GM19328 (cell line): Measurements from ENCODE around the gene MIPOL1.
"Not testable (repeated sequence)": the region's sequence is repeated elsewhere in the genome, so short reads cannot be mapped to it uniquely, and the experiment has no call there.

Experiments used
- ATAC-seq: cut with Tn5 transposase; IDR thresholded peaks from one replicate; pipeline ENCODE4 v1.9.1; 2021; ENCODE audit warnings: mild to moderate bottlenecking, moderate library complexity; ENCODE audit not compliant: unreplicated experiment

Gene MIPOL1

GRCh38 chr14:37197421-37198272 lies at the start of gene MIPOL1:
MIPOL1 (plus strand) TSS chr14:37197937; CDS start chr14:37247889, 49,952 bp downstream.
- no peak for ATAC-seq

GRCh38 chr14:37150414-37150813 lies 47.3 kb upstream of the MIPOL1 start:
- ATAC-seq = no peak

- ATAC-seq = no peak
Observed at GRCh38 chr14:37153005-37153404, 44.7 kb upstream of the MIPOL1 start.

GRCh38 chr14:37153483-37153882 lies 44.3 kb upstream of the MIPOL1 start:
- no peak for ATAC-seq

GRCh38 chr14:37157987-37158386 lies 39.8 kb upstream of the MIPOL1 start:
- ATAC-seq = no peak

GRCh38 chr14:37162307-37162706 lies 35.4 kb upstream of the MIPOL1 start:
- not testable (repeated sequence) for ATAC-seq

- no peak for ATAC-seq
Observed at GRCh38 chr14:37165794-37166193, 31.9 kb upstream of the MIPOL1 start.

GRCh38 chr14:37167151-37168047 lies 30.3 kb upstream of the MIPOL1 start:
- ATAC-seq = no peak

- ATAC-seq = no peak
Observed at GRCh38 chr14:37168721-37169120, 29.0 kb upstream of the MIPOL1 start.

- no peak for ATAC-seq
Observed at GRCh38 chr14:37170237-37170636, 27.5 kb upstream of the MIPOL1 start.

GRCh38 chr14:37170993-37171392 lies 26.7 kb upstream of the MIPOL1 start:
- ATAC-seq = no peak

- ATAC-seq = no peak
Observed at GRCh38 chr14:37171678-37172023, 26.1 kb upstream of the MIPOL1 start.

- ATAC-seq = no peak
Observed at GRCh38 chr14:37172024-37172869, 25.5 kb upstream of the MIPOL1 start, which contains the start of gene SLC25A21. SLC25A21 (minus strand) TSS chr14:37172606.

GRCh38 chr14:37172936-37173614 lies 24.7 kb upstream of the MIPOL1 start:
- no peak for ATAC-seq

- ATAC-seq = no peak
Observed at GRCh38 chr14:37179896-37180502, 17.7 kb upstream of the MIPOL1 start.

- not testable (repeated sequence) for ATAC-seq
Observed at GRCh38 chr14:37180886-37181285, 16.9 kb upstream of the MIPOL1 start.

- ATAC-seq = no peak
Observed at GRCh38 chr14:37181441-37181840, 16.3 kb upstream of the MIPOL1 start.

- ATAC-seq = not testable (repeated sequence)
Observed at GRCh38 chr14:37184520-37184919, 13.2 kb upstream of the MIPOL1 start.

GRCh38 chr14:37185670-37186069 lies 12.1 kb upstream of the MIPOL1 start:
- ATAC-seq = no peak

GRCh38 chr14:37186865-37187264 lies 10.9 kb upstream of the MIPOL1 start:
- no peak for ATAC-seq
